Measurements from ENCODE around the gene CACNA2D3. TPM values are rescaled to one million over a fixed set of nuclear protein-coding genes. Genes with fewer than 3 reads are reported as not detected.

CACNA2D3 gene
- total RNA-seq, 1 donor from 2014 or later, result 0.17 TPM

- no peaks in the 10 kb centered on the region for H3K27me3 ChIP-seq (ENCODE audit: control insufficient read depth, insufficient read depth, low read length)
- TF ChIP-seq CTCF (IDR thresholded peaks at IDR 0.05; ENCODE audit: insufficient read depth, low read length, poor library complexity, severe bottlenecking), result no peak
- H3K36me3 ChIP-seq (ENCODE audit: control insufficient read depth, insufficient read depth, low read length), result no peaks in the 10 kb centered on the region
- H3K4me3 ChIP-seq (ENCODE audit: low read depth, low read length), result no peak overlapping the region
- no peak for DNase-seq (ENCODE audit: low read depth)
These were observed 598.3 kb downstream of the CACNA2D3 start for GRCh38 chr3:54720604-54721003.

- Histone ChIP-seq H3K36me3 (ENCODE audit: control insufficient read depth, insufficient read depth, low read length) (no peaks in the 10 kb centered on the region), H3K27me3 (ENCODE audit: control insufficient read depth, insufficient read depth, low read length) (no peaks in the 10 kb centered on the region), H3K4me3 (ENCODE audit: low read depth, low read length) (no peak overlapping the region)
- TF ChIP-seq CTCF (IDR thresholded peaks at IDR 0.05; ENCODE audit: insufficient read depth, low read length, poor library complexity, severe bottlenecking), result no peak
- DNase-seq (ENCODE audit: low read depth), result no peak
These were observed 609.5 kb downstream of the CACNA2D3 start for GRCh38 chr3:54731732-54732445.

GRCh38 chr3:54733106-54734006 lies 611.0 kb downstream of the CACNA2D3 start:
- H3K27me3 ChIP-seq (ENCODE audit: control insufficient read depth, insufficient read depth, low read length), result no peaks in the 10 kb centered on the region
- H3K4me3 ChIP-seq (ENCODE audit: low read depth, low read length), result no peak overlapping the region
- no peak for TF ChIP-seq CTCF (IDR thresholded peaks at IDR 0.05; ENCODE audit: insufficient read depth, low read length, poor library complexity, severe bottlenecking)
- no peaks in the 10 kb centered on the region for H3K36me3 ChIP-seq (ENCODE audit: control insufficient read depth, insufficient read depth, low read length)
- DNase-seq (ENCODE audit: low read depth), result no peak

GRCh38 chr3:54736459-54736858 lies 614.1 kb downstream of the CACNA2D3 start:
- TF ChIP-seq CTCF (IDR thresholded peaks at IDR 0.05; ENCODE audit: insufficient read depth, low read length, poor library complexity, severe bottlenecking), result no peak
- Histone ChIP-seq H3K27me3 (ENCODE audit: control insufficient read depth, insufficient read depth, low read length) (no peaks in the 10 kb centered on the region), H3K36me3 (ENCODE audit: control insufficient read depth, insufficient read depth, low read length) (no peaks in the 10 kb centered on the region), H3K4me3 (ENCODE audit: low read depth, low read length) (no peak overlapping the region)
- no peak for DNase-seq (ENCODE audit: low read depth)

GRCh38 chr3:54743755-54744154 lies 621.4 kb downstream of the CACNA2D3 start:
- H3K36me3 ChIP-seq (ENCODE audit: control insufficient read depth, insufficient read depth, low read length), result no peaks in the 10 kb centered on the region
- H3K27me3 ChIP-seq (ENCODE audit: control insufficient read depth, insufficient read depth, low read length), result no peaks in the 10 kb centered on the region
- no peak overlapping the region for H3K4me3 ChIP-seq (ENCODE audit: low read depth, low read length)
- DNase-seq (ENCODE audit: low read depth), result no peak
- TF ChIP-seq CTCF (IDR thresholded peaks at IDR 0.05; ENCODE audit: insufficient read depth, low read length, poor library complexity, severe bottlenecking), result no peak
